Left kidney (tissue), 2 donors: ENCODE measurements around the gene CCDC137. TPM values are rescaled to one million over a fixed set of nuclear protein-coding genes. Genes with fewer than 3 reads are reported as not detected.

Experiments
- DNase-seq: peaks from one replicate; pipeline ENCODE4 v3.0.0-alpha.2; 2013
- polyA plus RNA-seq: library from polyadenylated mRNA; unstranded; fragments of 120-200 nt; gene quantifications from one replicate; pipeline ENCODE4 v1.2.1, GENCODE V29; 2013; ENCODE audit not compliant: insufficient read length

Gene CCDC137
- polyA plus RNA-seq, 1 donor, result 15.2 TPM

DNA sequence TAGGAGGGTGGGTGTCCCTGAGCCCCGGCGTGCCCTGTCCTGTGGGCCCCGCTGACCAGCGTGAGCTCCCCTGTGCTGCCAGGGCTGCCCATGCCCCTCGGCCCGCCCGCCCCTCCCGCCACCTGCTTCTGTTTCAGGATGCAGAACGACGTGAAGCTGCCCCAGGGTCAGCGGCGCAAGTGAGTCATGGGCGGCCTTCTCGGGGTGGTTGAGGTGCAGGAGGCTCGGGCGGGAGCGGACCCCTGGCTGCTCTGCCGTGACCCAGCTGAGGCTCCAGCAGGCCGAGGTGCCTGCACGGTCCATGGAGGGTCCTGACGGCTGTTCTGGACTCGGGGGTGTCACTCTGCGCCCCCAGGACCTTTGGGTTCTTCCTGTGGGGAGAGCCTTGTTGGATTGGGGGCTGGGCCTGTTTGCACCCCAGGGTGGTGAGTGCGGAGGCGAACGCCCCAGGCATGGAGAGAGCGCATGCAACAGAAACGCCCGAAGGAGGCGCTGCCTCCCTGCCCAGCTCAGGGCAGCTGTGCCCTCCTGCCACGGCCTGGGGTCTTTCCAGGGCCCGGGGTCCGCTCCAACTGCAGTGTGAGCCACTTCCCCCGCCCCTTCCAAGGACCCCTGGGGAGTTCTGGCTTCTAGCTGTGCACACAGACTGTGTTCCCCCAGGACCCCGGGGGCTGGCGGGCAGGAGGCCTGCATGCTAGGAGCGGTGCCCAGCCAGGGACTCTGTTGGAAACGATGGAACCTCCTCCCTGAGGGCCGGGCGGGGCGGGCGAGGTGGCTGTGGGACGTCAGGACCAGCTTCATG lies 49.5 kb downstream of the CCDC137 start:
- DNase-seq, result no peak

DNA sequence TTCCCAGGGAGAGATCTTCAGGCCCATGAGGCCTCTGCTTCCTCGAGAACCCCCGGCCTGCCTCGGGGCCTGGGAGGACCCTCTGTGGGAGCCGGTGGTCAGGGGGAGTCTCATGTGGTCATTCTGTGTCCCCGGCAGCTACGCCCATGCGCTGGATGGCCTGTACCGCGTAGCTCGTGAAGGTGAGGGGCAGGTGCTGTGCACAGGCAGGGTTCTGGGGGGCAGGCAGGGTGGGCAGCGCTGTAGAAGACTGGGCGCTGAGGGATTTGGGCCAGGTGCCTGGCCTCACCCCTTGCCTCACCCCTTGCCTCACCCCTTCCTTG lies 50.1 kb downstream of the CCDC137 start:
- no peak for DNase-seq

DNA sequence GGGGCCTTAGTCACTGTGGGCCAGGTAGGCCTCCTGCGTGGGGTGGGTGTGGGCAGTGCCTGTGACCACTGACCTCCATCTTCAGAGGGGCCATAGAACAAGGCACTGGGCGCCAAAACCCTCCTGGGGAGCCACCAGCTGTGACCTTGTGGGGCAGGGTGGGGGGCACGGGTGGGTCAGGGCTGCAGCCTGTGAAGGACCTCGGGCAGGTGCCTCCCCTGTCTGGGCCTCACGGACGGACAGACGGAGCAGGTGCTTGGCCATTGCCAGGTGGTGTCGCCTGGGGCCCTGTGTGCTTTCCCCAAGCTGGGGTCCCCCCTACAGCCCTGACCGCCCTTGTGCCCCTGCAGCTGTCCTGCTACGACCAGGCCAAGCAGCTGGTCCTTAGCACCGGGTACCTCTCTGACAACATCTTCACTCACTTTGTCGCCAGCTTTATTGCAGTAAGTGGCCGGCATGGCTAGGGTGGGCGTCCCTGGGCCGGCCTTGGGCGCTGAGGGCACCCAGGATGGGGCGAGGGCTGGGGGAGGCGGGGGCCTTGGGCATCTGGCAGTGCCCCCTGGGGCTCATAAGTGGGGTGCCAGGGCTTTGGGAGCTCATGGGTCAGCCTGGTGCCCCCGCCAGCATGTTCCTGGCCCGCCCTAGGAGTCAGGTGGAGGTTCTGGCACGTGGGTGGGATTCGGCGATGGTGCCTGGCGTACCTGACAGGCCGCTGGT lies 50.7 kb downstream of the CCDC137 start:
- no peak for DNase-seq

DNA sequence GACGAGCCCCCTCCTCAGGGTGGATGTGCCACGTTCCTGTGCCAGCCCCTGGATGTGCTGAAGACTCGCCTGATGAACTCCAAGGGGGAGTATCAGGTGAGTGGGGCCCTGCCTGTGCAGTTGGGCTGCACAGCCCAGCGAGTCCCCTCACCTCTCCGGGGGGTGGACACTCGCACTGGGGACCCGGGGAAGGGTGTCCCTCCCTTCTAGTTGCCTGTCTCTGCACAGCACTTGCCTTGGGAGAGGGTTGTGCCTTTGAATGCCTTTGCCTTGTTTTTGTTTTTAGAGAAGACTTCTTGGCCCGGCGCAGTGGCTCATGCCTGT lies 51.2 kb downstream of the CCDC137 start:
- DNase-seq, result no peak

DNA sequence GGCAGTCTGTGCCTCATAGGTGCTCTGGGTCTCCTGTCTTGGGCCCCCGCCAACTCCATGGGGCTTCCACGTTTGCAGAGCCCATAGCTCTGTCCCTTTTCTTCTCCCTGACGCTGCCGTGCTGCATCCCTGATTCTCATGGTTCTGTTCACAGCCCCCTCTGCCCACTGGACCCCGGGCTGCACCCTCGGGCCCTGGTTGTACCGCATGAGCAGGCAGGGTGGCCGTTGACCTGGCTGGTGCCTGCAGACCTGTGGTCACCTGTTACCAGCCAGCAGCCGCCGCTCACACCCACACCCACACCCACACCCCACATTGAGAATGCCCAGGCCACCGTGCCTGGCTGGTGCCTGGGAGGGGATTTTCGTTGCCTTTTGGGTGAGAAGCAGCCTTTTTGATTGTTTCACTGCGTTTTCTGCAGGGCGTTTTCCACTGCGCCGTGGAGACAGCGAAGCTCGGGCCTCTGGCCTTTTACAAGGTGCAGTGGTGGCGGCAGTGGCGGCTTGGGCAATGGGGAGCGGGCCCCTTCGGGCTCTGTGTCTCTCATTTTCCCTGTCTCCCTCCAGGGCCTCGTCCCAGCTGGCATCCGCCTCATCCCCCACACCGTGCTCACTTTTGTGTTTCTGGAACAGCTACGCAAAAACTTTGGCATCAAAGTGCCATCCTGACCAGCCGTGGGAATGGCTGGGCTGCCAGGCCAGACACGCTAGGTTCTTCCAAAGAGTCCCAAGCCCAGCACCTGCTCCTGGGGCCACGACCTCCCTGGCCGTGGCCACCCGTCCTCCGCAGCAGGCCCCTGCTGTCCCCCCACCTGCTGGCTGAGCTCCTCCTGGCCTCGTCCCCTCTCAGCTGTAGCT lies 53.1 kb downstream of the CCDC137 start:
- no peak for DNase-seq

DNA sequence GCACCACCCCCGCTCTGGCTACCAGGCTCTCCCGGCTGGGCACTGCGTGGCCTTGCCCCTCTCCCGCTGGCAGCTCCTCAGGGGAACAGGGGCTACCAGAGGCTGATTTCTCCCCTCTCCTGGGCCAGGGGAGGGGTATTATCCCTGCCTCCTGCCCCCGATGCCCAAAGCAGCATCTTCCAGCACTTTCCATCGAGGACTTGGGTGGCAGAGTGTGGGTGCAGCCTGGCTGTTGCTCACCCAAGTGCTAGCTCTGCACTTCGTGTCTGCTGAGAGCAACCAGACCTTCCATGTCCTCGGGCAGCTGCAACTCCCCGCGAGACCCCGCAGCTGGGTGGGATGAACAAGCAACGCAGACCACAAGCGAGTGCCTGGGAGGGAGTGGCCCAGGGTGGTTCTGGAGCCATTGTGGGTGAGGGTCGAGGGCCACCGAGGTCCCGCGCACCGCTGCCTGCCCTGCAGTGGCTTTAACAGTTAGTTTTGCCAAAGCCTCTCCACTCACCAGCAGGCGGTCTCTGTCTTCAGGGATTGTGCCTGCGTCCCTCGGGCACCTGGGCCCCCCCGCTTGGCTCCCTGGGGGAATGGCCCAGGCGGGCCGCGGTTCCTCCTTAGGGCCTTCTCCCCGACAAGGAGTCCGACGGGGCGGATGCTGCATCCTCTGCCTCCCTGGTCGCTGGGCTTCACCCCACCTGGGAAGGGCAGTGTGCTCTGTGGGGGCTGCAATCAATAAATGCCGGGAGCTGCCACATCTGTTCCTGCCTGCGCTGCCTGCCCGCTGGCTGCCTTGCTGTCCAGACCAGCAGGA lies 53.9 kb downstream of the CCDC137 start:
- no peak for DNase-seq

DNA sequence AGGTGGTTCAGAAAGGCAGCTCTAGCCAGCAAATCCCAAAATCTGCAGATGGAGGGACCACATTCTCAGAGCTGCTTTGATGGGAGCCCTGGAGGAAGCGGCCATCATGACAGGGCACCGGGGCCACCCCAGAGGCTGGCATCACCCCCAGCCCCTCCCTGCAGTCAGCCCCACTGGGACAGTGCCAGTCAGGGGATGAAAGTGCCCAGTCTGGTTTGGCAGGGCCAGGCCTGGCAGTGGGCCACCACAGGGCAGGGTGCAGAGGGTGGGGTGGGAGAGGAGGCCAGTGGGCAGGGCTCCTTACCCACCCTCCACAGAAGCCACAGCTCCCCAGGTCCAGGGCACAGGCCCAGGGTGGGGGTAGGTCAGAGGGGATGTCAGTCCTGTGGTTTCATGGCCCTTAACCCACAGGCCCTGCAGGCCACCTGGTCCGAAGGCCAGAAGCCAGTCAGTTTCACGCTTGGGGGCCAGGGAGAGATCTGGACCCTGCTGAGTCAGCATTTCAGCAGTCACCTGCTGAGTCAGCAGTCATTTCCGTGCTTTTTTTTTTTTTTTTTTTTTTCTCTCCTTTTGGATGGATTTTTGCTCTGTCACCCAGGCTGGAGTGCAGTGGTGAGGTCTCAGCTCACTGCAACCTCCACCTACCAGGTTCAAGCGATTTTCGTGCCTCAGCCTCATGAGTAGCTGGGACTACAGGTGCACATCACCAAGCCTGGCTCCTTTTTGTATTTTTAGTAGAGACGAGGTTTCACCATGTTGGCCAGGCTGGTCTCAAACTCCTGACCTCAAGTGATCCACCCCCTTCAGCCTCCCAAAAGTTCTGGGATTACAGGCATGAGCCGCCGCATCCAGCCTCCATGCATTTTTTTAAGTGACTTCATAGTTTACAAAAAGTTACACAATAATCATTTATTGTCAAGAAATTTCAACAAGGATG lies 55.9 kb downstream of the CCDC137 start:
- no peak for DNase-seq

Other genes with a start within 250 kb of the CCDC137 start
- 3,008 TPM for gene ACTG1, start 153.9 kb upstream of the CCDC137 start, polyA plus RNA-seq
- gene FSCN2, start 138.4 kb upstream of the CCDC137 start, polyA plus RNA-seq, result 1.7 TPM
- 27.2 TPM for gene FAAP100, start 114.4 kb upstream of the CCDC137 start, polyA plus RNA-seq
- 71.8 TPM for gene NPLOC4, start 29.6 kb upstream of the CCDC137 start, polyA plus RNA-seq
- 4.0 TPM for gene TSPAN10, start 29.5 kb upstream of the CCDC137 start, polyA plus RNA-seq
- gene PDE6G, start 10.2 kb upstream of the CCDC137 start, polyA plus RNA-seq, result 11.0 TPM
- gene OXLD1, start 132 bp upstream of the CCDC137 start, polyA plus RNA-seq, result 12.7 TPM
- 50.2 TPM for gene ARL16, start 17.1 kb downstream of the CCDC137 start, polyA plus RNA-seq
- 96.5 TPM for gene HGS, start 17.3 kb downstream of the CCDC137 start, polyA plus RNA-seq
- 34.1 TPM for gene MRPL12, start 36.6 kb downstream of the CCDC137 start, polyA plus RNA-seq
- gene SLC25A10, start 45.5 kb downstream of the CCDC137 start, polyA plus RNA-seq, result 13.0 TPM
- gene GCGR, start 137.4 kb downstream of the CCDC137 start, polyA plus RNA-seq, result 9.2 TPM
- 65.0 TPM for gene MCRIP1, start 166.6 kb downstream of the CCDC137 start, polyA plus RNA-seq
- 0.22 TPM for gene PPP1R27, start 168.3 kb downstream of the CCDC137 start, polyA plus RNA-seq
- 425 TPM for gene P4HB, start 193.8 kb downstream of the CCDC137 start, polyA plus RNA-seq
- 149 TPM for gene ARHGDIA, start 204.6 kb downstream of the CCDC137 start, polyA plus RNA-seq
- gene ALYREF, start 224.8 kb downstream of the CCDC137 start, polyA plus RNA-seq, result 70.2 TPM
- 62.1 TPM for gene ANAPC11, start 225.0 kb downstream of the CCDC137 start, polyA plus RNA-seq
- 0.90 TPM for gene NPB, start 235.5 kb downstream of the CCDC137 start, polyA plus RNA-seq
- 41.5 TPM for gene PCYT2, start 244.7 kb downstream of the CCDC137 start, polyA plus RNA-seq